IMR-90 (cell line): ENCODE measurements around the gene H19. TPM values are rescaled to one million over a fixed set of nuclear protein-coding genes. Genes with fewer than 3 reads are reported as not detected.

Experiments
- ATAC-seq: fragments of 200-7000 bp; cut with Tn5 transposase; 2 replicates; pipeline ENCODE4 v1.9.1; 2020; ENCODE audit warnings: low read depth, mild to moderate bottlenecking, moderate library complexity
- BruUV-seq: library from RNA; stranded (reverse); fragments of 400-500 nt; replicated peaks from 2 replicates; lab custom pipeline; 2021; lab: Mats Ljungman, UMichigan
- CTCF ChIA-PET: fragments of 300-600 bp; formaldehyde crosslinking; extraction: SDS; loops from one replicate; lab custom pipeline; 2021; ENCODE audit warnings: antibody characterized with exemption; lab: Yijun Ruan, JAX
- POLR2A ChIA-PET: fragments of 300-600 bp; sonication (Branson Sonifier 250); formaldehyde crosslinking; loops from one replicate; lab custom pipeline; 2022; ENCODE audit warnings: antibody characterized with exemption; ENCODE audit not compliant: unreplicated experiment; lab: Charles Lee
- DNase-seq: peaks from one replicate; pipeline ENCODE4 v3.0.0; 2013
- H2AFZ ChIP-seq: replicated peaks from 2 replicates; pipeline ENCODE3; 2013; ENCODE audit warnings: low read length, mild to moderate bottlenecking; ENCODE audit not compliant: poor library complexity
- H2AK5ac ChIP-seq: 2 replicates; pipeline ENCODE4 v1.6.1; 2013; ENCODE audit warnings: low read depth, low read length, inconsistent platforms
- H2AK9ac ChIP-seq: replicated peaks from 2 replicates; pipeline ENCODE3; 2013; ENCODE audit warnings: mild to moderate bottlenecking, low read depth, low read length, moderate library complexity; ENCODE audit not compliant: poor library complexity
- H2BK120ac ChIP-seq: 2 replicates; pipeline ENCODE4 v1.6.1; 2013; ENCODE audit warnings: low read depth, low read length, inconsistent platforms
- H2BK15ac ChIP-seq: 3 replicates; pipeline ENCODE4 v1.6.1; 2013; ENCODE audit warnings: low read depth, low read length, inconsistent platforms
- H2BK20ac ChIP-seq: 2 replicates; pipeline ENCODE4 v1.6.1; 2013; ENCODE audit warnings: low read depth, mild to moderate bottlenecking, inconsistent platforms, low read length, moderate library complexity
- H2BK5ac ChIP-seq: 2 replicates; pipeline ENCODE4 v1.6.1; 2013; ENCODE audit warnings: mild to moderate bottlenecking, low read depth, low read length, inconsistent platforms; ENCODE audit not compliant: poor library complexity, severe bottlenecking
- H3K14ac ChIP-seq: replicated peaks from 2 replicates; pipeline ENCODE4 v1.6.1; 2013; ENCODE audit warnings: low read depth, low read length, inconsistent platforms
- H3K18ac ChIP-seq: 2 replicates; pipeline ENCODE4 v1.6.1; 2013; ENCODE audit warnings: low read depth, low read length, control low read depth
- H3K23ac ChIP-seq: 2 replicates; pipeline ENCODE4 v1.6.1; 2013; ENCODE audit warnings: low read depth, low read length, inconsistent platforms
- H3K27ac ChIP-seq: 2 replicates; pipeline ENCODE4 v1.5.1; 2013; ENCODE audit warnings: mild to moderate bottlenecking, control low read depth, low read length; ENCODE audit not compliant: insufficient read depth
- H3K27me3 ChIP-seq: 2 replicates; pipeline ENCODE4 v1.6.1; 2013; ENCODE audit warnings: low read length; ENCODE audit not compliant: control insufficient read depth, insufficient read depth
- H3K36me3 ChIP-seq: 2 replicates; pipeline ENCODE4 v1.6.1; 2013; ENCODE audit warnings: low read length, mixed read lengths; ENCODE audit not compliant: control insufficient read depth, insufficient read depth
- H3K4ac ChIP-seq: 2 replicates; pipeline ENCODE4 v1.6.1; 2013; ENCODE audit warnings: low read depth, low read length, inconsistent platforms
- H3K4me1 ChIP-seq: 2 replicates; pipeline ENCODE4 v1.6.1; 2013; ENCODE audit warnings: low read length, mixed read lengths; ENCODE audit not compliant: control insufficient read depth, insufficient read depth
- H3K4me2 ChIP-seq: 2 replicates; pipeline ENCODE4 v1.6.1; 2013; ENCODE audit warnings: low read depth, mild to moderate bottlenecking, control low read depth, low read length, moderate library complexity
- H3K4me3 ChIP-seq: 2 replicates; pipeline ENCODE4 v1.5.1; 2013; ENCODE audit warnings: low read depth, mild to moderate bottlenecking, control low read depth, low read length, moderate library complexity; ENCODE audit not compliant: insufficient read depth
- H3K56ac ChIP-seq: 2 replicates; pipeline ENCODE4 v1.6.1; 2013; ENCODE audit warnings: low read length, inconsistent platforms; ENCODE audit not compliant: insufficient read depth; ENCODE audit errors: extremely low read depth
- H3K79me1 ChIP-seq, 2 experiments: 2 replicates each; pipeline ENCODE4 v1.6.1; 2013; ENCODE audit warnings: low read length in 2 of 2, inconsistent platforms in 1 of 2, low read depth in 1 of 2
- H3K9ac ChIP-seq: 2 replicates; pipeline ENCODE4 v1.6.1; 2013; ENCODE audit warnings: low read depth, low read length, control low read depth
- H3K9me1 ChIP-seq: 2 replicates; pipeline ENCODE4 v1.6.1; 2013; ENCODE audit warnings: low read length, inconsistent platforms; ENCODE audit not compliant: insufficient read depth
- H3K9me3 ChIP-seq: 2 replicates; pipeline ENCODE4 v1.6.1; 2013; ENCODE audit warnings: low read length; ENCODE audit not compliant: control insufficient read depth, insufficient read depth
- H4K20me1 ChIP-seq: 2 replicates; pipeline ENCODE4 v1.6.1; 2013; ENCODE audit warnings: low read length, inconsistent platforms; ENCODE audit not compliant: insufficient read depth
- H4K5ac ChIP-seq: 2 replicates; pipeline ENCODE4 v1.6.1; 2013; ENCODE audit warnings: mild to moderate bottlenecking, low read depth, low read length, control low read depth
- H4K8ac ChIP-seq, 2 experiments: 2 replicates each; pipeline ENCODE4 v1.6.1; 2013; ENCODE audit warnings: low read depth in 2 of 2, low read length in 2 of 2, control low read depth in 1 of 2, inconsistent platforms in 1 of 2
- H4K91ac ChIP-seq: 2 replicates; pipeline ENCODE4 v1.6.1; 2013; ENCODE audit warnings: low read depth, low read length, inconsistent platforms; ENCODE audit not compliant: insufficient read depth
- BHLHE40 ChIP-seq: fragments of 150-350 bp; IDR thresholded peaks from 2 replicates; pipeline ENCODE4 v1.6.1; 2016; ENCODE audit warnings: mild to moderate bottlenecking, low read depth, low read length
- CEBPB ChIP-seq: IDR thresholded peaks from 2 replicates; pipeline ENCODE4 v1.6.1; 2012; ENCODE audit warnings: low read depth, low read length, improper control_type of control experiment
- CHD1 ChIP-seq: IDR thresholded peaks from 2 replicates; pipeline ENCODE4 v1.6.1; 2012; ENCODE audit warnings: low read depth, low read length, improper control_type of control experiment
- FOS ChIP-seq: fragments of 150-350 bp; IDR thresholded peaks from 2 replicates; pipeline ENCODE4 v1.6.1; 2016; ENCODE audit warnings: low read depth, low read length
- MAFK ChIP-seq: IDR thresholded peaks from 2 replicates; pipeline ENCODE4 v1.6.1; 2012; ENCODE audit warnings: low read depth, low read length, improper control_type of control experiment
- MAZ ChIP-seq: IDR thresholded peaks from 2 replicates; pipeline ENCODE4 v1.6.1; 2012; ENCODE audit warnings: low read depth, mild to moderate bottlenecking, low read length, improper control_type of control experiment, moderate library complexity, borderline replicate concordance
- MXI1 ChIP-seq: IDR thresholded peaks from 2 replicates; pipeline ENCODE4 v1.6.1; 2012; ENCODE audit warnings: low read depth, mild to moderate bottlenecking, low read length, moderate library complexity, borderline replicate concordance
- NFE2L2 ChIP-seq: fragments of 150-350 bp; IDR thresholded peaks from 2 replicates; pipeline ENCODE4 v1.6.1; 2016; ENCODE audit warnings: low read depth, mild to moderate bottlenecking, low read length
- POLR2A ChIP-seq: IDR thresholded peaks from 2 replicates; pipeline ENCODE4 v1.6.1; 2012; ENCODE audit warnings: mild to moderate bottlenecking, low read depth, low read length
- RAD21 ChIP-seq: IDR thresholded peaks from 2 replicates; pipeline ENCODE4 v1.6.1; 2012; ENCODE audit warnings: low read length, improper control_type of control experiment
- RCOR1 ChIP-seq: IDR thresholded peaks from 2 replicates; pipeline ENCODE4 v1.6.1; 2012; ENCODE audit warnings: mild to moderate bottlenecking, low read length, improper control_type of control experiment; ENCODE audit not compliant: insufficient replicate concordance
- RFX5 ChIP-seq: IDR thresholded peaks from 2 replicates; pipeline ENCODE4 v1.8.0; 2012; ENCODE audit warnings: low read depth, mild to moderate bottlenecking, low read length, moderate library complexity
- SMC3 ChIP-seq: fragments of 150-350 bp; IDR thresholded peaks from 2 replicates; pipeline ENCODE4 v1.6.1; 2016; ENCODE audit warnings: low read depth, mild to moderate bottlenecking, antibody characterized with exemption, low read length, moderate library complexity
- WGBS, 2 experiments: methylation state at CpG; one replicate each; pipeline versions ENCODE4 v1.1.5 to v1.1.7; 2013; ENCODE audit warnings: missing lambda C conversion rate in 2 of 2; ENCODE audit not compliant: insufficient read length in 1 of 2; ENCODE audit errors: extremely low coverage in 2 of 2; 5-methylcytosine and 5-hydroxymethylcytosine counted together
- dilution Hi-C: fragments of 300-500 bp; cut with HindIII; formaldehyde crosslinking; loops from one replicate; pipeline ENCODE4 v1.14.3; 2018; ENCODE audit warnings: low sequenced_read_pairs; ENCODE audit not compliant: unreplicated experiment
- in situ Hi-C: fragments of 300-500 bp; cut with MboI; formaldehyde crosslinking; loops from 3 replicates; pipeline ENCODE4 v1.14.3; 2019; ENCODE audit warnings: low sequenced_read_pairs, inconsistent platforms, mixed read lengths
- intact Hi-C: fragments of 100-400 bp; cut with micrococcal nuclease; formaldehyde crosslinking; loops from 2 replicates; pipeline ENCODE4 v1.10.0; 2022
- polyA plus RNA-seq, 3 experiments: library from polyadenylated mRNA; depleted of rRNA; stranded (reverse); fragments of >200 nt; gene quantifications; 2 replicates each; pipeline ENCODE4 v1.2.3, GENCODE V29; 2012; ENCODE audit warnings: low replicate concordance in 1 of 3
- total RNA-seq: library from RNA; depleted of rRNA; stranded (reverse); fragments of >200 nt; gene quantifications from 2 replicates; pipeline ENCODE4 v1.2.3, GENCODE V29; 2012
- TF ChIP-seq, protein P1 (sequence below): conservative IDR thresholded peaks from 2 replicates; pipeline ENCODE4 v1.5.1; 2012; ENCODE audit warnings: mild to moderate bottlenecking, low read depth, low read length, improper control_type of control experiment
- TF ChIP-seq, protein P2 (sequence below): fragments of 150-350 bp; IDR thresholded peaks from 2 replicates; pipeline ENCODE4 v1.6.1; 2017; ENCODE audit warnings: mild to moderate bottlenecking, antibody characterized with exemption, low read length, low read depth
- TF ChIP-seq, protein P3 (sequence below): fragments of 150-350 bp; IDR thresholded peaks from 2 replicates; pipeline ENCODE4 v1.6.1; 2016; ENCODE audit warnings: low read depth, mild to moderate bottlenecking, low read length, moderate library complexity, borderline replicate concordance

Gene H19
- total and polyA plus RNA-seq, 2 of the 4 experiments (the other 2 are of a cell fraction): 0.41 TPM; not detected in 1

GRCh38 chr11:1968454-1969002 lies 29.1 kb downstream of the H19 start:
- ATAC-seq: no peak; the same call in 1 of the 2 replicates
- dilution Hi-C loops: no loop called here
- CTCF ChIA-PET: no interaction called here

More at GRCh38 chr11:1968454-1969002, 29.1 kb downstream of the H19 start:
- Histone ChIP-seq H3K23ac (no peak overlapping the region), H2BK15ac (no peak overlapping the region), H3K4ac (no peak overlapping the region), H2AK5ac (no peak overlapping the region), H3K36me3 (no peaks in the 10 kb centered on the region), H2AFZ (no peak overlapping the region), H2BK20ac (no peak overlapping the region), H3K27me3 (no peaks in the 10 kb centered on the region), H3K56ac (no peak overlapping the region), H3K4me1 (no peaks in the 10 kb centered on the region), H4K91ac (no peak overlapping the region), H3K79me1 (no peaks in the 10 kb centered on the region), H3K4me3 (no peak overlapping the region), H3K4me2 (no peak overlapping the region), H4K20me1 (no peaks in the 10 kb centered on the region), H3K14ac (no peak overlapping the region), H4K8ac (no peak overlapping the region), H3K9ac (no peak overlapping the region), H2BK5ac (no peak overlapping the region), H3K27ac (no peak overlapping the region), H2BK120ac (no peak overlapping the region), H3K9me1 (no peaks in the 10 kb centered on the region), H4K5ac (no peak overlapping the region), H3K9me3 (no peaks in the 10 kb centered on the region), H3K18ac (no peak overlapping the region), H2AK9ac (no peak overlapping the region)
- no peak for TF ChIP-seq CEBPB
- TF ChIP-seq, protein P1, sequence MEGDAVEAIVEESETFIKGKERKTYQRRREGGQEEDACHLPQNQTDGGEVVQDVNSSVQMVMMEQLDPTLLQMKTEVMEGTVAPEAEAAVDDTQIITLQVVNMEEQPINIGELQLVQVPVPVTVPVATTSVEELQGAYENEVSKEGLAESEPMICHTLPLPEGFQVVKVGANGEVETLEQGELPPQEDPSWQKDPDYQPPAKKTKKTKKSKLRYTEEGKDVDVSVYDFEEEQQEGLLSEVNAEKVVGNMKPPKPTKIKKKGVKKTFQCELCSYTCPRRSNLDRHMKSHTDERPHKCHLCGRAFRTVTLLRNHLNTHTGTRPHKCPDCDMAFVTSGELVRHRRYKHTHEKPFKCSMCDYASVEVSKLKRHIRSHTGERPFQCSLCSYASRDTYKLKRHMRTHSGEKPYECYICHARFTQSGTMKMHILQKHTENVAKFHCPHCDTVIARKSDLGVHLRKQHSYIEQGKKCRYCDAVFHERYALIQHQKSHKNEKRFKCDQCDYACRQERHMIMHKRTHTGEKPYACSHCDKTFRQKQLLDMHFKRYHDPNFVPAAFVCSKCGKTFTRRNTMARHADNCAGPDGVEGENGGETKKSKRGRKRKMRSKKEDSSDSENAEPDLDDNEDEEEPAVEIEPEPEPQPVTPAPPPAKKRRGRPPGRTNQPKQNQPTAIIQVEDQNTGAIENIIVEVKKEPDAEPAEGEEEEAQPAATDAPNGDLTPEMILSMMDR: no peak
- TF ChIP-seq, protein P2, sequence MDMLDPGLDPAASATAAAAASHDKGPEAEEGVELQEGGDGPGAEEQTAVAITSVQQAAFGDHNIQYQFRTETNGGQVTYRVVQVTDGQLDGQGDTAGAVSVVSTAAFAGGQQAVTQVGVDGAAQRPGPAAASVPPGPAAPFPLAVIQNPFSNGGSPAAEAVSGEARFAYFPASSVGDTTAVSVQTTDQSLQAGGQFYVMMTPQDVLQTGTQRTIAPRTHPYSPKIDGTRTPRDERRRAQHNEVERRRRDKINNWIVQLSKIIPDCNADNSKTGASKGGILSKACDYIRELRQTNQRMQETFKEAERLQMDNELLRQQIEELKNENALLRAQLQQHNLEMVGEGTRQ: no peak
- TF ChIP-seq CHD1: no peak
- no peak for TF ChIP-seq MAZ
- TF ChIP-seq FOS: no peak
- no peak for TF ChIP-seq RAD21
- TF ChIP-seq SMC3: no peak
- TF ChIP-seq POLR2A: no peak
- no peak for TF ChIP-seq MAFK
- TF ChIP-seq NFE2L2: no peak
- TF ChIP-seq MXI1: no peak
- TF ChIP-seq RCOR1: no peak
- no peak for TF ChIP-seq BHLHE40
- TF ChIP-seq, protein P3, sequence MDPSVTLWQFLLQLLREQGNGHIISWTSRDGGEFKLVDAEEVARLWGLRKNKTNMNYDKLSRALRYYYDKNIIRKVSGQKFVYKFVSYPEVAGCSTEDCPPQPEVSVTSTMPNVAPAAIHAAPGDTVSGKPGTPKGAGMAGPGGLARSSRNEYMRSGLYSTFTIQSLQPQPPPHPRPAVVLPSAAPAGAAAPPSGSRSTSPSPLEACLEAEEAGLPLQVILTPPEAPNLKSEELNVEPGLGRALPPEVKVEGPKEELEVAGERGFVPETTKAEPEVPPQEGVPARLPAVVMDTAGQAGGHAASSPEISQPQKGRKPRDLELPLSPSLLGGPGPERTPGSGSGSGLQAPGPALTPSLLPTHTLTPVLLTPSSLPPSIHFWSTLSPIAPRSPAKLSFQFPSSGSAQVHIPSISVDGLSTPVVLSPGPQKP: no peak
- no peak for TF ChIP-seq RFX5
- POLR2A ChIA-PET: no interaction called here
- no TSS peak for BruUV-seq
- intact Hi-C loops (no loop called here), in situ Hi-C loops (no loop called here)
- WGBS, 2 experiments: no CpG with 5 or more reads among the region's 24 CpGs
- no peak for DNase-seq
